IPS-20b (cell line): ENCODE measurements around the gene PPDPF.

Experiments
- H3K27ac ChIP-seq: one replicate; pipeline ENCODE4 v1.5.1; 2013; ENCODE audit warnings: low read length
- H3K27me3 ChIP-seq: 2 replicates; pipeline ENCODE4 v1.6.1; 2013; ENCODE audit warnings: mild to moderate bottlenecking, low read length, inconsistent platforms; ENCODE audit not compliant: insufficient read depth
- H3K36me3 ChIP-seq: 2 replicates; pipeline ENCODE4 v1.6.1; 2013; ENCODE audit warnings: low read depth, mild to moderate bottlenecking, inconsistent platforms, low read length, moderate library complexity; ENCODE audit not compliant: insufficient read depth
- H3K4me1 ChIP-seq: 2 replicates; pipeline ENCODE4 v1.6.1; 2013; ENCODE audit warnings: mild to moderate bottlenecking, control low read depth, inconsistent platforms, low read length, moderate library complexity; ENCODE audit not compliant: insufficient read depth
- H3K4me3 ChIP-seq: 2 replicates; pipeline ENCODE4 v1.5.1; 2013; ENCODE audit warnings: mild to moderate bottlenecking, low read length, inconsistent platforms
- H3K9ac ChIP-seq: 2 replicates; pipeline ENCODE4 v1.6.1; 2013; ENCODE audit warnings: low read depth, mild to moderate bottlenecking, inconsistent platforms, low read length, moderate library complexity
- H3K9me3 ChIP-seq: 2 replicates; pipeline ENCODE4 v1.6.1; 2013; ENCODE audit warnings: mild to moderate bottlenecking, low read depth, low read length, inconsistent platforms; ENCODE audit not compliant: insufficient read depth

The PPDPF gene

DNA sequence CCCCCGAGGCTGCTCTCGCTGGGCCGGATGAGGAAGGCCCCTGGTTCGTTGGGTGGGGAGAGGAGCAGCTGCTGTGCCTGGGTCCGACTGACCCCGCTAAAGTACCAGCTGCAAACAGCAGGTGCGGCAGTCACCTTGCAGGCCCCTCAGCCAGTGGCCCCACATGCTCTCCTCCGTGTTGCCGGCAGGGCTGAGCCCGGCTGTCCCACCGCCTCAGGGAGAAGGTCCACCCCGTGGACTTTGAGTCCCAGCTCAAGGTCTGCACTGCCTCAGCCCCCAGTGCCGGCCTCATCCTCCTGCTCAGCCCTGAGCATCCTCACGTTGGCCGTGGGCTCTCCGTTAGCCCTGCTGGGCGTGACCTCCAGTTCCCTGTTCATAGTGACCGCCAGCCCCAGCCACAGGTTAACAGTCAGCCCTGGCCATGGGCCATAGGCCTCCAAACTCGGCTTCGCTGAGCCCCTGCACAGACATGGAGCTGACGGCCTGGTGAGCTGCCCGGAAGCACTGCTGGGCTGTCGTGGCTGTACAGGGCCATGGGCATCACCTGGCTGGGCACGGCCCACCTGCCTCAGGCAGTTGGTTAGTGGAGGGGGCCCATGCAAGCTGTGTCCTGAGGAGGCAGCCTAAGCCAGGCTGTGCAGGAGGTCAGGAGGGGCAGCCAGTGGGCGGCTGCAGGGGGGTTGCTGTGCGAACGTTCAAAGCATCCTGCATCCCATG, 23.8 kb downstream of the PPDPF start:
- Histone ChIP-seq H3K27me3 (no peaks in the 10 kb centered on the region), H3K27ac (no peak overlapping the region), H3K4me1 (no peaks in the 10 kb centered on the region), H3K9me3 (no peaks in the 10 kb centered on the region), H3K4me3 (no peak overlapping the region), H3K36me3 (no peaks in the 10 kb centered on the region), H3K9ac (no peak overlapping the region)

DNA sequence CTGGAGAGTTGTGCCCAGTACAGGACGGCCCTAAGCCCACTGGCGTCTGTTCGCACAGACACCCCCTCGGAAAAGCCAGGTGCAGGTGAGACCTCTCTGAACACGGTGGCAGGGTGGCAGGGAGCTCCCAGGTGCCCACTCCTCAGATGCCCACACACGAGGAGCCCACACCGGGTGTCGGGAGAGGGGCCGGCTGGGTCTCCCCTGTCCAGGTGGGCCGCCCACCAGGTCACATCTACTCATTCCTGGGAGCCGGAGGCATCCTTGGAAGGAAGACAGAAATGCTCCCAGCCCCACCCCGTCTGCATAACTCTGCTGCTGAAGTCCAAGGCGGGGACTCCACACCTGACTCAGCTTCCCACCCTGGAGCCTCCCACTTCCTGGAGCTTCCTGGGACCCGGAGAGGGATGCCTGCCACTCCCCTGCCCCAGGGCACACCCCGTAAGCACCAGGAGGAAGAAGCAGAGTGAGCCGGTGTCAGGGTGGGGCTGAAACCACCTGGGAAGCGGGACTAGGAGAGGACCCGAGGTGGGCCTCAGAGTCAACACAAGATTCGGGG, 24.5 kb downstream of the PPDPF start:
- no peaks in the 10 kb centered on the region for H3K36me3 ChIP-seq
- no peaks in the 10 kb centered on the region for H3K9me3 ChIP-seq
- H3K27ac ChIP-seq, result no peak overlapping the region
- no peak overlapping the region for H3K4me3 ChIP-seq
- H3K27me3 ChIP-seq, result no peaks in the 10 kb centered on the region
- H3K4me1 ChIP-seq, result no peaks in the 10 kb centered on the region
- no peak overlapping the region for H3K9ac ChIP-seq

DNA sequence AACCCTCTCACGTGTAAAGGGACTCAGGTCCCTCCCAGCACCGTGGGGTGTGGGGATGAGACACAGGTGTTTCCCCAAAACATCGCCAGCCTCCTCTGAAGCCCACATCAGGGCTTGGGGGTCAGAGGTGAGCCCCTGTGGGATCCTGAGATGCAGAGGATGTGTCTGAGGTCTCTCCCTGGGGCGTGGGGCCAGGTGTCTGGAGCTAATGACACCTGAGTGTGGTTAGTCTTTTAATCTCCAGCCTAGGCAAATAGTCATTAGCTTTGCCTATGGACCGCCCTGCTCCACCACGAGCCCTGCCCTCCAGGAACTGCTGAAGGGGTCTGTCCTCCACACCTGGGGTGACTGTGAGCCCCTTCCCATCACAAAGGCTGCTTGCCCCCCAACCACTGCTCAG, 25.2 kb downstream of the PPDPF start:
- Histone ChIP-seq H3K4me3 (no peak overlapping the region), H3K36me3 (no peaks in the 10 kb centered on the region), H3K4me1 (no peaks in the 10 kb centered on the region), H3K9me3 (no peaks in the 10 kb centered on the region), H3K27ac (no peak overlapping the region), H3K27me3 (no peaks in the 10 kb centered on the region), H3K9ac (no peak overlapping the region)

DNA sequence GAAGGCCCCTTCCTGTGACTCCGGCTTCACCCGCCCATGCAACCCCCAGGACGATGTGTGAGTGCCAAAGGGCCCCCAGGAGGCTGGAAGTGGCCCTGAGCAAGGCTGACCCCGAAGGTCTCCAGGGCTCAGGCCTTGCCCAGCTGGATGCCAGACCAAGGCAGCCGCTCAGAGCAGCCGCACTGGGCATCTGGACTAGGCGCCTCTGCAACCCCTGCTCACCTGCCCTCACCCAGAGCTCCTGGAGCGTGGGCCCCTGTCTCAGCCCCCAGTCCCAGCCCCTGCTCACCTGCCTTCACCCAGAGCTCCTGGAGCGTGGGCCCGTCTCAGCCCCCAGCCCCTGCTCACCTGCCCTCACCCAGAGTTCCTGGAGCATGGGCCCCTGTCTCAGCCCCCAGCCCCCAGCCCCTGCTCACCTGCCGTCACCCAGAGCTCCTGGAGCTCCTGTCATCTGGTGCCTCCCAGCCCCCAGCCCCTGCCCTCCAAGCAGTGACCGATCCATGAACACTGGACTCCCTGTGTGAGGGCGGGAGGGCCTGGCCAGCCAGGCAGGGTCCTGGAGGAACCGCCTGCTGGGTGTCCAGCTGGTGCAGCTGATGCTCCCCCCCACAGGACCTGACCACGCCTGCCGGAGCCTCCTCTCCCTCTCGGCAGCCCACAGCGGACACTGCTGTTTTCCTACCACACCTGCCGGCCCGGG, 25.8 kb downstream of the PPDPF start:
- no peaks in the 10 kb centered on the region for H3K9me3 ChIP-seq
- no peaks in the 10 kb centered on the region for H3K4me1 ChIP-seq
- no peaks in the 10 kb centered on the region for H3K27me3 ChIP-seq
- H3K4me3 ChIP-seq, result no peak overlapping the region
- H3K9ac ChIP-seq, result no peak overlapping the region
- H3K36me3 ChIP-seq, result no peaks in the 10 kb centered on the region
- H3K27ac ChIP-seq, result no peak overlapping the region

DNA sequence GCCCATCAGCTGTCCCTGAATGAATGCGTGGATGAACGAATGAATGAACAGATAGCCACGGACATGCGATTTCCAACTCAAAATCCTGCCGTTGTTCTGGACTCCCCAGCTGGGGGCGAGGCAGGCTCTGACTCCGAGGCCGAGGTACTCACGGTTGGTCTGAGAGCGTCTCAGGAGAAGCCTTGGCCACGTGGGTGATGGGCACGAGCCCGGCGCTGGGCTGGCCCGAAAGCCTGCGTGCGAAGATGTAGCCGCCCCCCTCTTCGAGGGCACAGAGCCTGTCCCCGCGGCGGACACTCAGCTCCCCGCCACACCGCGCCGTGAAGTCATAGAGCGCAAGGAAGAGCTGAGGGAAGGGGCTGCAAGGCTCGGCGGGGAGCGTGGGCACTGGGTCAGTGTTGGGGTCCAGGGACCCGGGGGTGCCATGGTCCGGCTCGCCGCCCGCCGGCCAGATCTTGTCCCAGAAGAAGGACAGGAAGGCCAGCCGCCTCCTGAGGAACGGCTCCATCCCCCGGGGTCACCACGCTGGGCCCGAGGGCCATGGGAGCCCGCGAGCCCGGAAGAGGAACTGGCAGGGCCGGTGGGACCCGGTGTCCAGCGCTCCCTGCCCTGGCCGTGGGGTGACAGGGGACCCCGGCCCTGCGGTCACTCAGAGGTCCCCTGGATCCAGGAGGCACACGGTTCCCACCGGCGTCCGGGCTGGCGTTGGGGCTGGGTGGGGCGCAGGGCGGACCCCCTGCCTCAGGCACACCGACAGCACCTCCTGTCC, 26.6 kb downstream of the PPDPF start:
- H3K36me3 ChIP-seq, result no peaks in the 10 kb centered on the region
- no peak overlapping the region for H3K4me3 ChIP-seq
- no peaks in the 10 kb centered on the region for H3K4me1 ChIP-seq
- no peaks in the 10 kb centered on the region for H3K27me3 ChIP-seq
- H3K9me3 ChIP-seq, result no peaks in the 10 kb centered on the region
- no peak overlapping the region for H3K9ac ChIP-seq
- H3K27ac ChIP-seq, result no peak overlapping the region

DNA sequence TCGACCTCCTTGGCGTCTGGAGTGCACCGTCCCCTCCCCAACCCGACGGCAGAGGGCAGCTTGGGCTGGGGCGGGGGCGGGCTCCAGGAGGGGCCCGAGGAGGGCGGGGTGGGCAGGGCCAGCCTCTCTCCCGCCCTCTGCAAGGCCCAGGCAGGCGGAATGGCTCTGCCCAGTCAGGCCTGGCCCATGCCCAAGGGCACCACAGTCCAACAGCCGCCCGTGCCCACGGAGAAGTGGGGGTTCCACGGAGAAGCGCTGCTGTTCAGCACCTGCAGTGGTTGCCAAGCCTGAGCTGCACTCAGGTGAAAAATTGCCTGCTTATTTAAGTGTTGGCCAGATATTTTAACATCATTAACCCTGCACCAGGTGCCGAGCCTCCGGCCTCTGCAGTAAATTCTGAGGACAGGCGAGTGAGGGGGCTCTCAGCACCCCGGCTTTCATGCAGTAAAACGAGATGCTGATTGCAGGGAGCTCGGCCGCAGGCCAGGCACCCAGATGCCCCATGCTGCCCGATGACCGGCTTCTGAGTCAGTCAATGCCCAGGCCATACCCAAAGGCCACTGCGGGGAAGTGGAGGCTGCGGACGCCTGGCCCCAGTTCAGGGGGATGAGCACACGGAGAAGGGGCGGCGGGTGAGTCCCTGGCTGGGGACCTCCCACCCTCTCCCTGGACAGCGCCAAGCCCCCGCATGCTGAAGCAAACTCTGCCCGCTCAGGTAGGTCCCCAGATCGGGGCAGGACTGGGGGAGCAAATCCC, 27.3 kb downstream of the PPDPF start, which contains the start of gene SRMS:
Gene SRMS, minus strand, starts transcription at position 25 of the 756 bp plus-strand sequence. CDS start 286 bp downstream, outside the sequence.
- no peak within 1 kb of the TSS for H3K9ac ChIP-seq
- H3K4me3 ChIP-seq, result no peak within 1 kb of the TSS
- no peak within 1 kb of the TSS for H3K27ac ChIP-seq
- H3K27me3 ChIP-seq, result no peaks in the 10 kb centered on the region
- H3K4me1 ChIP-seq, result peaks cover 3% of the 10 kb centered on the region; the same call in 1 of the 2 replicates
- no peaks in the 10 kb centered on the region for H3K9me3 ChIP-seq
- H3K36me3 ChIP-seq, result no peaks in the 10 kb centered on the region

DNA sequence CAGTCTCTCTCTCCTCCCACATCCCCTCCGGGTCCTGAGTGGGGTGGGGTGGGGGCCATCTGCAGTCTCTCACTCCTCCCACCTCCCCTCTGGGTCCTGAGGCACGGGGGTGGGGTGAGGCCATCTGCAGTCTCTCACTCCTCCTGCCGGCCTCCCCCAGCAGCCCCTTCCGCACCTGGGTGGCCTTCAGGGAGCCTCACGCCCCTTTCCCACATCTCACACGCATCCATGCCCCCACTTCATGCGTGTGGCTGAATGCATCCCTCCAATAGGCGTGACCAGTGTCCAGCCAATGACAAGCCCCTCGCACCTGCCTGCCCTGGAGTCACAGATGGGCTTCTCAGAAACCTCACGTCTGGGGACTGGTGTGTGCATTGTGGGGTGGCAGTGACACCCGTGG, 28.0 kb downstream of the PPDPF start:
- Histone ChIP-seq H3K9me3 (no peaks in the 10 kb centered on the region), H3K9ac (no peak overlapping the region), H3K4me1 (peaks cover 4% of the 10 kb centered on the region; the same call in 1 of the 2 replicates), H3K27ac (no peak overlapping the region), H3K27me3 (no peaks in the 10 kb centered on the region), H3K36me3 (no peaks in the 10 kb centered on the region), H3K4me3 (no peak overlapping the region)

DNA sequence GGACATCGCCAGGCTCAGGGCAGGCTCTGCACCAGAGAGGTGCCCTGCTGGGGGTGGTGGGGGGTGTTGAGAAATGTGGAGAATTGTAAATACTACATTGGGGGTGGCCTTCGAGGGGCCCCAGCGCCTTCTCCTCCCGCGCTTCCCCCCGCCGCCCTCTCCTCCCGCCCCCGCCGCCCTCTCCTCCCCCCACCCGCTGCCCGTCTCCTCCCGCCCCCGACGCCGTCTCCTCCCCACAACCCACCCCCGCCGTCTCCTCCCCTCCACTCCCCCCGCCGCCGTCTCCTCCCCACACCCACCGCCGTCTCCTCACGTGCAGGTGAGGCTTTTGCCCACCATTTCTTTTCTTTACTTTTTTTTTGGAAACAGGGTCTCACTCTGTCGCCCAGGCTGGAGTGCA, 28.5 kb downstream of the PPDPF start:
- Histone ChIP-seq H3K4me1 (peaks cover 4% of the 10 kb centered on the region; the same call in 1 of the 2 replicates), H3K9me3 (no peaks in the 10 kb centered on the region), H3K4me3 (no peak overlapping the region), H3K27me3 (no peaks in the 10 kb centered on the region), H3K9ac (no peak overlapping the region), H3K36me3 (no peaks in the 10 kb centered on the region), H3K27ac (no peak overlapping the region)

DNA sequence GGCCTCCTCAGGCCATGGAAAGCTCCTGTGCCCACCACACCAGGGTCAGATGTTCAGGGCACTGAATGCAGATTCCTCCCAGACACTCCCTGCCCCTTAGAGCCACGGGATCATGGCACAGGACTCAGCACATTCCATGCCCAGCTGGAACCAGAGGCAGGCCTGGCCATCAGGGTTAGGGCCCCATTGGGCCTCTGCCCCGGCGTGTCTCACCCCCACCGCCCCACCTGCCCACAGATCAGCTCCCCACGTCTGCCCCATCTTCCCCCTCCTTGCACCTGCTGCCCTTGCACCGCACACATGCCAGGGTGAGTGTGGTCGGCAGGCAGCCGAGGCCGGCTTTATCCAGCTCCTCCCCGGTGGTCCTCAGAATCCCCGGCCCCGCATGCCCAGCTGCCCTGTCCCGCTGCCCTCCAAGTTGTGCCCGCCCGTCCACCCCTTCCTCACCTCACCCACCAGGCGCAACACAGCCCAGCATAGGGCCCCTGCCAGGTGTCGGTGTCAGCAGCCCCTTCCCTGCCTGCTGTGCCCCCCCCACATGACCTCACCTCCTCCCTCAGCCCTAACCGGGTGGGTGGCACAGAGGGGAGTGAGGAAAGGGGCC, 29.2 kb downstream of the PPDPF start:
- Histone ChIP-seq H3K9ac (no peak overlapping the region), H3K27me3 (peaks cover 6% of the 10 kb centered on the region), H3K4me3 (no peak overlapping the region), H3K4me1 (peaks cover 4% of the 10 kb centered on the region; the same call in 1 of the 2 replicates), H3K9me3 (no peaks in the 10 kb centered on the region), H3K36me3 (no peaks in the 10 kb centered on the region), H3K27ac (no peak overlapping the region)

DNA sequence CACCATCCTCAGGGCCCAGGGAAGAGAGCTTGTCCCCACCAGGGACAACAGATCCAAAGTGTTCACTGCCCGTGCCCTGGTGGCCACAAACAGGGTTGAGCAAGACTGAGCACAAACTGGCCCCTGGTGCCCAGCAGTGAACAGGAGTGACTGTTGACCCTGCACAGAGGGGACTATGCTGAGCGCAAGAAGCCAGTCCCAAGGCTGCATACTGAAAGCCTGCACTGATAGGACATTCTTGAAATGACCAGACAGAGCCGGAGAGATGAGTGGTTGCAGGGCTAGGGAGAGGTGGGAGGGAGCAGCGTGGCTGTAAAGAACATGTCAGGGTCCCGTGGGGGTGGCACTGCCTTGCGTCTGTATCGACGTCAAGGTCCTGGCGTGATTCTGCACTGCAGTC, 30.5 kb downstream of the PPDPF start:
- Histone ChIP-seq H3K4me3 (no peak overlapping the region), H3K27ac (no peak overlapping the region), H3K27me3 (peaks cover 9% of the 10 kb centered on the region), H3K9ac (no peak overlapping the region), H3K36me3 (no peaks in the 10 kb centered on the region), H3K9me3 (no peaks in the 10 kb centered on the region), H3K4me1 (peaks cover 4% of the 10 kb centered on the region; the same call in 1 of the 2 replicates)
